ENCODE results near the gene RYR2. TPM values are rescaled to one million over a fixed set of nuclear protein-coding genes. Genes with fewer than 3 reads are reported as not detected.

RYR2 gene
- total and polyA plus RNA-seq, 4 experiments from 2014 or later = not detected

DNA sequence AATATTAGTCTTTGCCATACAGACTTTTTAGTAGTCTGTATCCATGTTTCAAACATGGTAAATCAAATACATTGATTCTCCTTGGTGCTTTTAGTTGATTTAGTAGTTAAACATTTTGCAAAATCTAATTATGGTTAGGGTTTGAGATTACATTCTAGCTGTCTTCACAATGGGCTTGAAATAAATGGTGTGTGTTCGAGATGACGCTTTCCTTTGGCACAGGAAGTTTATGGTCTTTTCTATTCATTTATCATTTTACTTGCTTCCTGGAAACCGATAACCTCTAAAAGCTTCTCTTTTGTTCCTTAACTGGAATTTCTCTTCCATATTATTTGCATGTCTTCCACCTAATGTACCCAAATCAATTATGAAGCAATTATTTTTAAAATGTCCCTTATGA is 810.4 kb downstream of the RYR2 start:
- Histone ChIP-seq H3K36me3 (ENCODE audit: insufficient read depth, low read length) (no peaks in the 10 kb centered on the region), H3K4me1 (ENCODE audit: insufficient read depth, low read length) (no peaks in the 10 kb centered on the region), H3K27ac (ENCODE audit: low read depth, low read length) (no peak overlapping the region), H3K9me3 (ENCODE audit: control insufficient read depth in 1 of 2, low read length in 2 of 2) (no peaks in the 10 kb centered on the region), H3K4me3 (ENCODE audit: low read length in 2 of 2) (no peak overlapping the region), H3K27me3 (ENCODE audit: insufficient read depth, low read length) (no peaks in the 10 kb centered on the region)
- Mint-ChIP-seq H3K36me3 (no peaks in the 10 kb centered on the region), H3K4me3 (no peak overlapping the region), H3K27me3 (peaks cover 0 to 2% of the 10 kb centered on the region in 2 donors), H3K27ac (no peak overlapping the region), H3K9me3 (peaks cover 0 to 11% (median 4%) of the 10 kb centered on the region in 8 donors), H3K4me1 (no peaks in the 10 kb centered on the region)
- POLR2A ChIA-PET (ENCODE audit: partially characterized antibody) = no interaction called here
- CTCF ChIA-PET (ENCODE audit: partially characterized antibody) = no interaction called here
- intact Hi-C loops (cut with micrococcal nuclease) = no loop called here
- DNase-seq = no peak

DNA sequence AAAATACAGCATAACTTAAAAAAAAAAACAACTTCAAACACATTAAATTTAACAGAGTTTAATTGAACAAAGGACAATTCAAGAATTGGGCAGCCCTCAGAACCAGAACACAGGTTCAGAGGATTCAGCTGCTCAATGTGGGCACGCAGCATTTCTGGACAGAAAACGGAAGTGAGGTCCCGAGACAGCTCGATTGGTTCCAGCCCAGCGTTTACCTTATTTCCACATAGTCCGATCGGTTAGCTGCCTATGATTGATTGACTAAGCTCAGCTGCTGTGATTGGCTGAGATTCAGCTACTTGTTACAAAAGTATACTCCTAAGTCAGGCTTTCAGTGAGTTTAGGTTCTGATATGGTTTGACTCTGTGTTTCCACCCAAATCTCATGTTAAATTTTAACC is 815.5 kb downstream of the RYR2 start:
- Mint-ChIP-seq H3K4me1 (no peaks in the 10 kb centered on the region), H3K27ac (no peak overlapping the region), H3K27me3 (peaks cover 0 to 3% of the 10 kb centered on the region in 2 donors), H3K36me3 (no peaks in the 10 kb centered on the region), H3K4me3 (no peak overlapping the region), H3K9me3 (peaks cover 0 to 8% (median 2%) of the 10 kb centered on the region in 8 donors)
- ChIA-PET CTCF (ENCODE audit: partially characterized antibody) (no interaction called here), POLR2A (ENCODE audit: partially characterized antibody) (no interaction called here)
- DNase-seq = no peak
- H3K27ac ChIP-seq (ENCODE audit: low read depth, low read length) = no peak overlapping the region
- H3K9me3 ChIP-seq (ENCODE audit: control insufficient read depth in 1 of 2, low read length in 2 of 2) = no peaks in the 10 kb centered on the region
- H3K4me3 ChIP-seq (ENCODE audit: low read length in 2 of 2) = no peak overlapping the region
- no peaks in the 10 kb centered on the region for H3K36me3 ChIP-seq (ENCODE audit: insufficient read depth, low read length)
- intact Hi-C loops (cut with micrococcal nuclease) = no loop called here
- H3K4me1 ChIP-seq (ENCODE audit: insufficient read depth, low read length) = no peaks in the 10 kb centered on the region
- H3K27me3 ChIP-seq (ENCODE audit: insufficient read depth, low read length) = no peaks in the 10 kb centered on the region

DNA sequence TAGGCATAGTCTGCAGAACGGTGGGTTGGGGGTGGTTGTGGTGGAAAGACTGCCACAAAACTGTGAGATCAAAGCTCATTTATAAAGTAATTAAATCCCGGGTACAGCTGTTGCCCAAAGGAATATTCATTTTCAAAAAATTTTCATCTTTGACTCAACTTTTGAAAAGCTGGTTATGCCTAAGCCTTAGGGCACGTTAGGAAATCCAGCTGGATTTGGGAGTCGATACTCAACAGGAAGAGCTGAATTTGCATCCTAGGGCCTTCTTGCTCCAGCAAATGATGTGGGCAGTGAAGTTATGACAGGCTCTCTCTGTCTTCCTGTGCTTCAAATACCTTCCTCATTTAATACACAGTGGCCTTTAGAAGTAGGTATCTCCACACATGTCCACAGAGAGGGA is 817.0 kb downstream of the RYR2 start:
- Mint-ChIP-seq H3K27ac (no peak overlapping the region), H3K27me3 (peaks cover 0 to 5% of the 10 kb centered on the region in 2 donors), H3K36me3 (no peaks in the 10 kb centered on the region), H3K4me3 (no peak overlapping the region), H3K4me1 (no peaks in the 10 kb centered on the region), H3K9me3 (peaks cover 0 to 4% (median 1%) of the 10 kb centered on the region in 8 donors)
- no peak for DNase-seq
- ChIA-PET POLR2A (ENCODE audit: partially characterized antibody) (no interaction called here), CTCF (ENCODE audit: partially characterized antibody) (no interaction called here)
- H3K27ac ChIP-seq (ENCODE audit: low read depth, low read length) = no peak overlapping the region
- H3K4me3 ChIP-seq (ENCODE audit: low read length in 2 of 2) = no peak overlapping the region
- no peaks in the 10 kb centered on the region for H3K36me3 ChIP-seq (ENCODE audit: insufficient read depth, low read length)
- H3K9me3 ChIP-seq (ENCODE audit: control insufficient read depth in 1 of 2, low read length in 2 of 2) = no peaks in the 10 kb centered on the region
- intact Hi-C loops (cut with micrococcal nuclease) = no loop called here
- H3K27me3 ChIP-seq (ENCODE audit: insufficient read depth, low read length) = no peaks in the 10 kb centered on the region
- H3K4me1 ChIP-seq (ENCODE audit: insufficient read depth, low read length) = no peaks in the 10 kb centered on the region

- Histone ChIP-seq H3K9me3 (ENCODE audit: control insufficient read depth in 1 of 2, low read length in 2 of 2) (no peaks in the 10 kb centered on the region), H3K4me1 (ENCODE audit: insufficient read depth, low read length) (no peaks in the 10 kb centered on the region), H3K27me3 (ENCODE audit: insufficient read depth, low read length) (no peaks in the 10 kb centered on the region), H3K27ac (ENCODE audit: low read depth, low read length) (no peak overlapping the region), H3K4me3 (ENCODE audit: low read length in 2 of 2) (no peak overlapping the region), H3K36me3 (ENCODE audit: insufficient read depth, low read length) (no peaks in the 10 kb centered on the region)
- CTCF ChIA-PET (ENCODE audit: partially characterized antibody) = interaction anchor here (1.4 kb wide), 1 partner anchor 8 kb away, joined by 4 read pairs; no protein-coding TSS in a partner anchor
- intact Hi-C loops (cut with micrococcal nuclease) = no loop called here
- no peak for DNase-seq
- POLR2A ChIA-PET (ENCODE audit: partially characterized antibody) = no interaction called here
- peaks cover 3 to 5% of the 10 kb centered on the region in 2 donors for H3K27me3 Mint-ChIP-seq
- H3K9me3 Mint-ChIP-seq = peaks cover 0 to 2% (median 0%) of the 10 kb centered on the region in 8 donors
- H3K4me1 Mint-ChIP-seq = peaks cover 0 to 8% (median 2%) of the 10 kb centered on the region in 4 donors
- H3K27ac Mint-ChIP-seq = no peak overlapping the region
- no peak overlapping the region for H3K4me3 Mint-ChIP-seq
- H3K36me3 Mint-ChIP-seq = no peaks in the 10 kb centered on the region
Observed at GRCh38 chr1:237861944-237862343, 820.0 kb downstream of the RYR2 start.

GRCh38 chr1:237863234-237863633 is 821.2 kb downstream of the RYR2 start:
- Histone ChIP-seq H3K27me3 (ENCODE audit: insufficient read depth, low read length) (no peaks in the 10 kb centered on the region), H3K27ac (ENCODE audit: low read depth, low read length) (no peak overlapping the region), H3K9me3 (ENCODE audit: control insufficient read depth in 1 of 2, low read length in 2 of 2) (no peaks in the 10 kb centered on the region), H3K4me3 (ENCODE audit: low read length in 2 of 2) (no peak overlapping the region), H3K4me1 (ENCODE audit: insufficient read depth, low read length) (no peaks in the 10 kb centered on the region), H3K36me3 (ENCODE audit: insufficient read depth, low read length) (no peaks in the 10 kb centered on the region)
- intact Hi-C loops (cut with micrococcal nuclease) = no loop called here
- Mint-ChIP-seq H3K27ac (no peak overlapping the region), H3K4me3 (no peak overlapping the region), H3K27me3 (peaks cover 3% of the 10 kb centered on the region in 2 donors), H3K36me3 (no peaks in the 10 kb centered on the region), H3K9me3 (peaks cover 0 to 2% (median 0%) of the 10 kb centered on the region in 8 donors), H3K4me1 (peaks cover 0 to 8% (median 2%) of the 10 kb centered on the region in 4 donors)
- CTCF ChIA-PET (ENCODE audit: partially characterized antibody) = interaction anchor here (1.4 kb wide), 2 partner anchors 10 to 11 kb away, joined by 3 to 4 read pairs; no protein-coding TSS in a partner anchor
- DNase-seq = no peak
- POLR2A ChIA-PET (ENCODE audit: partially characterized antibody) = no interaction called here

DNA sequence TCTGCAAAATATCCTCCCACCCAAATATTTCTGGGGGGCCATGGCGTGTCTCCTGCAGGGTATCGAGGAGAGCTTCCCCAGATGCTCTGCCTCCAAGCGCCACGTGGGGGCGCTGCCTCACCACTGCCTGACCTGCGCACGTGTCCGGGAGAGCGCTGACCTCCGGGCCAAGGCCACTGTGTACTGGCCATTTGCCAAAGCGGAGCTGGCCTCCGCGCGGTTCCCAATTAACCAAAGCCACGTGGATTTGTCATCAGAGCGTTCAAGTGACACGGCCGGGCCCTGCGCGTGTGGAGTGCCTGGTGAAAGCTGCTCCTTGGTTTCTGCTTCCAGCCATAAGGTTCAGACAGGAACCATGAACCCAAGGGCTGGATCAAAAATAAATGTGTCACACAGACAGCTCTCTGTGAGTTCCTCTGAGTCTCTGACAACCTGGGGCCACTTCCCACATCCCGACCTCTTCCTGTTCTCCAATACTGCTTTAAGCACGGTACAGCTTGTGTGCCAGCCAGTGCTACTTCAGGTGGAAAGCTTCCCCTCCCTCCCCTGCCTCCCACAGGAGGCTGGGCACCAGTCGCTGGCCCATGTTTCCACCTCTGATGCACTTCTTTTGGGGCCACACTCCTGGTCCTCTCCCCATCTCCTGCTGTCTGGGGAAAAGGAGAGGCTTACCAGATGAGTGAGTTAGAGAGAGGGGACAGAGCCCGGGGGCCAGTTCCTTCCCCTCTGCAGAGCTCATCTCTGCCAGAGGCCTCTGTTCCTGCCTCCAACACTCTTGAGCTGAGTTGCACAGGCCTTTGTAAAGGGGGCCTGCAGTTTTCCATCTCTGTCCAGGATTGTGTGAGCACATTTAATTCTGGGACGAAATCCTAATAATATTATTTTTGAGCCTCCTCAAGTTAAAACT is 822.6 kb downstream of the RYR2 start:
- CTCF ChIA-PET (ENCODE audit: partially characterized antibody) = interaction anchor here (1.5 kb wide), 1 partner anchor 15 kb away, joined by 3 read pairs; no protein-coding TSS in a partner anchor
- peak overlapping the region in 2 of 8 donors; percentile 28 to 43 for H3K4me3 Mint-ChIP-seq

DNA sequence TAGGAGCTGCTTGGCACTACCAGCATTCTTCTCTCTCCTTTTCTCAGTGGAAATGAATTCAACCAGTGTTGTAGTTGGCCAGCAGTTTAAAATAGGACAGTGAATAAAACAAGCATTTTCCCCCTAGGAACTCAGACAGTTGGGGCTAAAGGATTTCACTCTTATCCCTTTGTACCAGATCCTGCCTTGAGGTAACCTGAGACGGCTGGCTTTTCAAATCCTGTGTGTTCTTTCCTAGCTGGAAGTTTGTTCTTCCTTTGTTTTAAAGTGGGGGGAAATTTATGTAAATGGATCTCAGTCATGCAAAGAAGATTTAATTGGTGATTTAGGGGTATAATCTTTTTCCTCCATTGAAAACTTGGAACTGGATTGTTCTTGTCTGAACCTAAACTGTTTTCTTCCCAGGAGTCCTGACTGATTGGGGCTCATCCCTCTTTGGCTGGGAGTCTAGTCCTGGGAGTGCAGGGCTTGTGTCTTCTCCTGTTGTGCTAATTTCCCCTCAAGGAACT is 825.5 kb downstream of the RYR2 start:
- peaks cover 0 to 8% (median 2%) of the 10 kb centered on the region in 4 donors for H3K4me1 Mint-ChIP-seq
- H3K4me3 Mint-ChIP-seq = no peak overlapping the region
- H3K27me3 Mint-ChIP-seq = peaks cover 3 to 4% of the 10 kb centered on the region in 2 donors
- no peak for DNase-seq
- no peak overlapping the region for H3K27ac ChIP-seq (ENCODE audit: low read depth, low read length)
- H3K36me3 Mint-ChIP-seq = no peaks in the 10 kb centered on the region
- peaks cover 0 to 5% (median 0%) of the 10 kb centered on the region in 8 donors for H3K9me3 Mint-ChIP-seq
- no peaks in the 10 kb centered on the region for H3K36me3 ChIP-seq (ENCODE audit: insufficient read depth, low read length)
- H3K4me3 ChIP-seq (ENCODE audit: low read length in 2 of 2) = no peak overlapping the region
- H3K9me3 ChIP-seq (ENCODE audit: control insufficient read depth in 1 of 2, low read length in 2 of 2) = no peaks in the 10 kb centered on the region
- POLR2A ChIA-PET (ENCODE audit: partially characterized antibody) = no interaction called here
- H3K4me1 ChIP-seq (ENCODE audit: insufficient read depth, low read length) = no peaks in the 10 kb centered on the region
- CTCF ChIA-PET (ENCODE audit: partially characterized antibody) = no interaction called here
- H3K27me3 ChIP-seq (ENCODE audit: insufficient read depth, low read length) = no peaks in the 10 kb centered on the region
- intact Hi-C loops (cut with micrococcal nuclease) = no loop called here
- H3K27ac Mint-ChIP-seq = no peak overlapping the region

More for the DNA sequence above, 822.6 kb downstream of the RYR2 start:
- Histone ChIP-seq H3K27ac (ENCODE audit: low read depth, low read length) (no peak overlapping the region), H3K36me3 (ENCODE audit: insufficient read depth, low read length) (no peaks in the 10 kb centered on the region), H3K4me1 (ENCODE audit: insufficient read depth, low read length) (no peaks in the 10 kb centered on the region), H3K4me3 (ENCODE audit: low read length in 2 of 2) (no peak overlapping the region), H3K9me3 (ENCODE audit: control insufficient read depth in 1 of 2, low read length in 2 of 2) (no peaks in the 10 kb centered on the region), H3K27me3 (ENCODE audit: insufficient read depth, low read length) (no peaks in the 10 kb centered on the region)
- DNase-seq = no peak
- Mint-ChIP-seq H3K27me3 (peaks cover 3% of the 10 kb centered on the region in 2 donors), H3K36me3 (no peaks in the 10 kb centered on the region), H3K4me1 (peaks cover 0 to 8% (median 2%) of the 10 kb centered on the region in 4 donors), H3K27ac (peak overlapping the region in 1 of 7 donors; percentile 62), H3K9me3 (peaks cover 0 to 2% (median 0%) of the 10 kb centered on the region in 8 donors)
- intact Hi-C loops (cut with micrococcal nuclease) = no loop called here
- POLR2A ChIA-PET (ENCODE audit: partially characterized antibody) = no interaction called here

Measured in CD4-positive, alpha-beta memory T cell (primary cell).